GM19099 (cell line): ENCODE measurements around the gene WDFY2.

Source experiments
- POLR2A ChIP-seq: IDR thresholded peaks from 3 replicates; pipeline ENCODE4 v1.6.1; 2011; ENCODE audit warnings: low read depth; ENCODE audit not compliant: insufficient read length; ENCODE audit errors: extremely low read depth

The WDFY2 gene

GRCh38 chr13:51632591-51633362 lies 48.5 kb downstream of the WDFY2 start:
- TF ChIP-seq POLR2A, result no peak

DNA sequence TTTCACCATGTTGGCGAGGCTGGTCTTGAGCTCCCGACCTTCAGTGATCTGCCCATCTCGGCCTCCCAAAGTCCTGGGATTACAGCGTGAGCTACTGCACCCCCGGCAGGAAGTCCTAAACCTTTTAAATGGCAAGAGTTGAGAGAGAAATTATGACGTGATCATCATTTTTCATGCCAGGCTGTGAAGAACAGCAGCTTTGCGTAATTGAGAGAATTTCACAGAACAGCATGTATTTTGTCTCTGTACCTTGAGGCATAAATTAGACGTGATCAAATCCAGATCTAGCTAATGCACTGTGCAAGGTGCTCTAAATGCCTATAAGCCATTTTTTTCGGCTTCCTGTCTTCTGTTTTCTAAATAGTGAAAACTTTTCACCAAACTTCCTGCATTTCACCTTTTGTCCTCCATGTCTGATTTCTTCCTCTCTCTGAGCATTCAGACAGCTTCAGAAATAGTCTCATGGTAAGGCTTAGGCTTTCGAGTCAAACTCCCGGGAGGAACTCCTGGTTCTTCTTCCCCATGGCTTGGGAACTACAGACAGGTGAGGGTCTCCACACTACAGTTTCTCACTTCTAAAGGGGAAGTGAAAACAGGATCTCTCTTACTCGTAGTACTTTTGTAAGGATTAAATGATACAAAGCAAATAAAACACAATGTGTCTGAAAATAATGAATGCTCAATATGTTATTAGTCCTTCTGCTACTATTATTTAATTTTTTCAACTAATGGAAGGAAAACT lies 51.0 kb downstream of the WDFY2 start:
- no peak for TF ChIP-seq POLR2A

- TF ChIP-seq POLR2A, result no peak
Measured at GRCh38 chr13:51636349-51636890, 52.2 kb downstream of the WDFY2 start.

DNA sequence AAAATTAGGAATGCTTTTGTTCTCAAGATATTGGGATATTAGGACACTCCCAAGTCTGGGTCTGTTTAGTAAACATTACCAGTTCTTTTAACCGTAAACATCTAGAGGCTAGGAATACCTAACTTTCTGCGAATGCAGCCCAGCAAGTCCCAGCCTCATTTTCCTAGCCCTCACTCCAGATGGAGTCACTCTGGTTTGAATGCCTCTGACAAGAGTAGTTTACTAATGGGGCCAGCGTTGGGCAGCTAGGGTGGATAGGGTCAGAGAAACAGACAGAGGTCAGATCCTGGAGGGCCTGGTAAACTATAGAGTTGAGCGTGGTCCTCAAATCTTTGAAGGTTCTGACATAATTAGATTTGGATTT lies 53.6 kb downstream of the WDFY2 start:
- no peak for TF ChIP-seq POLR2A

DNA sequence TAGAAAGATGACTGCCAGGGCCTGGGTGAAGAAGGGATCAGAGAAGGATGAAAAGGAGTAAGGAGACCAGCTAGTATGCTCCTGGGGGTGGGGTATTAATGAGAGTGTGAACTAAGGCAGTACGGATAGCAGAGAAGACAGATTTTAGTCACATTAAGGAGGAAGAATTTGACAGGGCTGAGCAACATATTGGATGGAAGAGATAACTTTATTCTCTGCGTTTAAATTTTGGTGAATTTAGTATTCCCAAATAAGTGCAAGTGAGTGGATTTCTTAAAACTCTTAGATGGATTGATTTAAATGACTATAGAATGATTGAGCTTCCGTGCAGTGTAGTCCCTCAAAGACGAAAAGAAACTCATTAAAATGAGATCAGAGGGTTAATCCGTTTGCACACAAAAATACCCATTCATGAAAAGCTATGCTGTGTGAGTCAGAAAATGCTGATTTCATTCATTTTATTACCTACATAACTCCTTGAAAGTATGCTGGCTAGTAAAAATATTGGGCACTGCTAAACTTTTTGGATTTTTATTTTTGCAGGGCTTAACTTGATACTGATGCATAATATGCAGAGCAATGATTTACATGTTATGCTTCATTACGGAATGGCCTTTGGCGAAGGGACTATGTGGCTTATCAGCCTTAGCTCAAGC lies 54.1 kb downstream of the WDFY2 start:
- TF ChIP-seq POLR2A, result no peak

- no peak for TF ChIP-seq POLR2A
Measured at GRCh38 chr13:51639171-51639570, 54.9 kb downstream of the WDFY2 start.

DNA sequence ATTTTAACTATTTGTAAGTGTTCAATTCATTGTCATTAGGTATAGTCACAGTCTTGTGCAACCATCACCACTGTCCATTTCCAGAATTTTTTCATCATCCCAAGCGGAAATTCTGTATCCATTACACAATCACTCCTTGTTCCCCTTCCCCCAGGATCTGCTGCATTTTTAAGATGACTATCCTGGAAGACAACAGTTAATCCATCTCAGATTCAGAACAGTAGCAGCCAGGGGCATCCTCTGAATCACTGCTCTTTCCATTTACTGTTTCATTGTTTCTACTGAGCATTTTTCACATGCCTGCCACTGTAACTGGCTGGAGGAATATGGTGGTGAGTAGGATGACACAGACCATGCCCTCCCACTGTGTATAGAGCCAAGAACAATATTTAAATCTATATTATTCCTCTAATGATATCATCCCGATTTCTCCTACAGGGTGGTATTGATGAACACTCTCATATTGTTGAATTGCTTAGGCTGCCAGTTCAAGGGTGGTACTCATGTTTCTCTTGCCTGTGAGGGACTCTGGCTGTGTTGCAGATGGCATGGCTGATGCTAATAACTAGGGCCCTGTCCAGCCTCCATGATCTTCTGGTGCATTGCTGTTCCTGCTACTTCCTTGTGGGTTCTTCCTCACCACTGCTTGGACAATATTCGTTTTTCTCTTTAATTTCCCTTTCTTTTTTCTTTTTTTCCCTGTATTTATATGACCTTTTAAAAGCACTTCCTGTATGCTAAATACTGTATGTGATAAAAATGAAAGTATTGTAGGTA lies 59.0 kb downstream of the WDFY2 start:
- no peak for TF ChIP-seq POLR2A

GRCh38 chr13:51643882-51644281 lies 59.6 kb downstream of the WDFY2 start:
- TF ChIP-seq POLR2A, result no peak

DNA sequence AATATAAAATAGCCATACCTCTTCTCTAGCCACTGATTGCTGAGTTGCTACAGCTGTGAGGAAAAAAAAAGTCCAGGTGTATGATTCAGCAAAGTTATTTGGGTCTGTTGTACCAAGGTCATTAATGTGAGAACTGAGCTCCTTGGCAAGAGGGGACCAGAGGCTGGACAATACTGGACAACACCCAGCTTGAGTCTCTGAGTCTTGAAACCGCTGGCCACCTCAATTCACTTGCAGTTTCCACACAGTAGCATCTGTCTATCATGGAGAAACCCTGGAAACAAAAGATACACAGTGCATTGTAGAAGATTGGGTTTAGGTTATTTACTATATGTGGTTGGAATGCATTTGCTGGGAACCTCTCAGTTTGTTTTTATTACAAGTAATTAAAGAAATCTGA lies 60.4 kb downstream of the WDFY2 start:
- no peak for TF ChIP-seq POLR2A

DNA sequence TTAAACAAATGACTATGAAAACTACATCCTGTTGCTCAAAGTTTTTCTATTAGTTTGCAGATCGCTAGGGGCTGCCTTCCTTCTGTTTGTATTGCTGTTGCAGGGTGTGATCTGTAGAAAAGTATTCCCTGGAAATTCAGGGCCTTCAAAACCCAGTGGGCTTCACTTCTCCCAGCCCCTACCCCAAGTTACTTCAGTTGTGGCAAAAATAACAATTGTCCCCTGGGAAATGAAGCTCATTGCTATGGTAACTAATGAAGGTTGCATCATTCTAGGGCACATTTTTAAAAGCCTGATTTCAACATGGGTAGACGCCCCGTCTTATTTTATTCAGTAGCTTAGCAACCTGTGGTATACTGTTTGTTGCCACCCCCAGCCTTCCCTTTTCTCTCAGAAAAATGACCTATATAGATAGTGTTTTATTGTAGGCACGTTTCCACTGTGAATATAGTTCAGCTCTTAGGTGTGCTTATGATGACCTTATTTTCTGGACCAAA lies 60.9 kb downstream of the WDFY2 start:
- no peak for TF ChIP-seq POLR2A

- no peak for TF ChIP-seq POLR2A
Measured at GRCh38 chr13:51645761-51646670, 61.8 kb downstream of the WDFY2 start.

- no peak for TF ChIP-seq POLR2A
Measured at GRCh38 chr13:51647067-51647466, 62.8 kb downstream of the WDFY2 start.

DNA sequence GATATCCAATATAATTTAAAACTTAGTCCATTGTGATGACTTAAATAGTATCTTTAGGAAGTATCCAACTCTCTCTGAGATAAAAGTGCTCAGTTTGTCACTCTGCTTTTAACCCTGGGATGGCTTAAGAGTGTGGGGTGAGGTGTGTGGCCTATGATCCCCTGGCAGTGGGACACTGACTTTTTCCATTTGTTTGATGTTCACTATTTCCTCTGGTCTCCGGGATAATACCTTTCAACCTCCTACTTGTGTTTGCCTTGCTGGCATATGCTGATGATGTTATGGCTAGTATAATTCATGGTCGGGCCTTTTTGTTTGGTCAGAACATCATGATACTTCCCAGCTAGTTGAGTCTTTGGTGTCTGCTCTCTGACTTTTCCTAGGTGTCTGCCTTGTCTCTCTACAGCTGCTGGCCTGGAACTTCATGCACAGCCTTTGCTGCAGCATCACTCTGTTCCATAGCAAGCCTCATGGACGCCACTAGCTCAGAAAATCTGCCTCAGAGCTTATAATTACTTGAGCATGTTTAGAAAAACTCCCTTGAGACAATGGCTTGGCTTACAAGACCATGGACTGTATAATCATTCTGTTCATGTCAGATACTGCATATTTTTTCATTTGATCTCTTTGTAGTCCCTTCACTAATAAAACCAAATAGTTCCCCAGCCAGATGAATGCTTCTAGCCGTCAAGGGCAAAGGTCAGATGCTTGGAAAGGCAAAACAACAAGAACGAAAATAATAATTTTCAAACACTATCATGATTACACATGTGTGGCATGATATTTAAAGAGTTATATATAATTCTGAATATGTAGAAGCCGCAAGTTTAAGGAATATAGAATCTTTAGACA lies 75.2 kb downstream of the WDFY2 start:
- no peak for TF ChIP-seq POLR2A
